HG03432 (cell line): ENCODE results near the gene CDH2.

ENCODE experiments used
- ATAC-seq: cut with Tn5 transposase; IDR thresholded peaks from one replicate; pipeline ENCODE4 v1.9.1; 2021; ENCODE audit warnings: mild to moderate bottlenecking, moderate library complexity; ENCODE audit not compliant: unreplicated experiment

CDH2 gene

GRCh38 chr18:28171837-28172236 is 5.1 kb downstream of the CDH2 start:
- ATAC-seq, result no peak

GRCh38 chr18:28168725-28169124 is 8.2 kb downstream of the CDH2 start:
- peak; percentile 59 for ATAC-seq

GRCh38 chr18:28167835-28168349 is 9.0 kb downstream of the CDH2 start:
- ATAC-seq, result no peak

DNA sequence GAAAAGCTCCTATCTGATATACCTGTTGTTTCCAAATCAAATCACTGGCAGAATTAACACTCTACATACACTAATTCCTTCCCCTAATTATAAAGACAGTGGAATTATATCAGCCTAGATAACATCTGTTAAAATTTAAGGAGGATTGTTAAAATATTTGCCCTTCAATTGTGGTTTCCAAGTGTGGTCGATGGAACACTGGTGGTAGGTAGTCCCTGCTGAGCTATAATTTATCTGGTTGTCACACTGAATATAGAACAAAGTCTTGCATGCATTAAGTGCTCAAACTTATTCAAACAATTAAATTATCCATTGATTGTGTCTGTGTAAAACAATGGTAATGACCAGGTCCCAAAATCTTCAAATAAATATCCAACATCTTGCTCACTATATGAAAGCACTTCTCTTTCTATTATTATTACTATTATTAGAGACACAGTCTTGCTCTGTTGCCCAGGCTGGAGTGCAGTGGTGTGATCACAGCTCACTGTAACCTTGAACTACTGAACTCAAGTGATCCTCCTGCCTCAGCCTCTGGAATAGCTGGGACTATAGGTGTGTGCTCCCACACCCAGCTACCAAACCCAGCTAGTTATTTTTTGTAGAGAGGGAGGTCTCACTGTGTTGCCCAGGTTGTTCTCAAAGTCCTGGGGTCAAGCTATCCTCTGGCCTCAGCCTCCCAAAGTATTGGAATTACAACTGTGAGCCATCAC is 12.0 kb downstream of the CDH2 start:
- ATAC-seq, result no peak

- ATAC-seq, result no peak
Observed at GRCh38 chr18:28163201-28163775, 13.6 kb downstream of the CDH2 start.

DNA sequence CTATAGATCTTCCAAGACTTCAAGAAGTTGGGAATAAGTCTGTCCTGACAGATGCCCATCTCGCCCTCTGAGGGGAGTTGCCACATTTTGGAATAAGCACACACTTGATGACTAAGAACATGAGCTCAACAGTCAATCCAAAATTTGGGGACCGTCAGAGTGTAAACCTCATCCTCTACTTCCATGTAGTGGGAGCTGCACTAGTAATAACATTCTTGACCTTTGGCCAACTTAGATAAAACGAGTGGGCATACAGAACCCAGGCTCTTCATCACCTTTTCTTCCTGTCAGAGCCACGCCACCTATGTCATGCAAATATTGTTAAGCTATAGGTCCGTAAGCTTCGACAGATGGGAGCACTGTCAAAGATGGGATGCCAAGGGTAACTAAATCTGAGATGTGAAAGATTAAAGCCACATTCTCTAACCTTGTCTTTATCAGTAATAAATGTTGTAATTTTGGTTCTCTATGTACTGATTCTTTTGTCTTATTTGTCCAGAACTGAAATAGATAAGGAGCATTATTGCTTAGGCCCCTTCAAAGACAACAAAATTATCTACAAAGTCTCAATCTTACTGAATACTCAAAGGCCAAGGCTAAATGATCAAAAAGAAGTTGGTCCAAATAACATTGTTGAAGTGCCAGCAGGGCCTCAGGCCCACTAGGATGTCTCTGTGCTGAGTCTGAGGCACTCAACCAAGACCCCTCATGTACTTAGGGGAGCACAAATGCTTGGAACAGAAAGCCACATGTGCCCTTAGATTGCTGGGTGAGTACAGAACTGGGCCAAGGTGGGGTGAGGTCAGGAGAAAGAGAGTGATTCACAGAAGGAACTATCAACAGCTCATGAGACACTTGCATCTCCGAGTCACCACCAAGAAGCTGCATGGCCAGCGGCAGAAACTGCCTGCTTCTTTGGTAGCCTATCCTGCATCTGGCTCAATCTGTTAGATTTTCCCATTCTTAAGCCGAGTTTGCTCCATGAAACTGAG is 15.0 kb downstream of the CDH2 start:
- ATAC-seq, result no peak

DNA sequence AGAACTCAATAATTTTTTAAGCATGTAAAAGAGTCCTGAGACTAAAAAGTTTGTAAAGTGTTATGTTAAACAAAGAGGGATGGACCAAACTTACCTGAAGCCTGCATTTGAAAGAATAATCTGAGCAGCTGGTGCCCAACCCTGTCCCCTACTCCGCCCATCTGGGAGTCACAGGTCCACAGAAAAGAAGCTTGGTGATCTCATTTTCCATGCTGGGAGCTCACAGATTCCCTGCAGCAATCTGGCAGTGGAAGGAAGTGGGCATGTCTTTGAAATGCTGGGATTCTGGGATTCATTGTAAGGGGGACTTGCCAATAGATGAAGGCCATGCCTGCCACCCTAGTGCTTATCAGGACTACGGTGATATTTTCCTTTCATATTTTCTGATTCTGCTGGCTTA is 17.9 kb downstream of the CDH2 start:
- ATAC-seq, result no peak

DNA sequence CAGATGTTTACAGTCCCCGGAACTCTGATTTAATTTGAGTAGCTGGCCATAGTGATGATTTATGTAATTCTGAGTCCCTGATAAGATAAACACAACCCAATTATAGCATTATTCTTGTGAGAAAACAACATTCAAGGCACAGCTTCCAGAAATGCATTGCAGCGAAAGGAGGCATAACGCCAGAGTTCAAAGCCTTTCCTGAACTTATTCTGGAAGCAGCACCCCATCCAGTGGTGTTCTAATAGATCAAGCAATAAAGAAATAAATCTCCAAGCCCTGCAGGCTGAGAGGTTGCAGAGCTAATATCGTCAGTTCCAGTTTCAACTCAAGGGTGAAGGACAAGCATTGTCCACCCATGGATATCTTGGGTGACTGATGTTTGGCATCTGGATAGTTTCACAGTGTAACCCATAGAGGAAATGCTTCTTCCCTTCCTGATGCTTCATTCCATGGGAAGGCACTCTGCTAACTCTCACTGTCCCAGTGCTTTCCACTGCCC is 18.8 kb downstream of the CDH2 start:
- ATAC-seq, result no peak

- no peak for ATAC-seq
Observed at GRCh38 chr18:28153485-28154065, 23.4 kb downstream of the CDH2 start.

GRCh38 chr18:28152754-28153153 is 24.2 kb downstream of the CDH2 start:
- no peak for ATAC-seq

GRCh38 chr18:28152354-28152753 is 24.6 kb downstream of the CDH2 start:
- ATAC-seq, result no peak

- ATAC-seq, result no peak
Observed at GRCh38 chr18:28151434-28151833, 25.5 kb downstream of the CDH2 start.

- no peak for ATAC-seq
Observed at GRCh38 chr18:28150925-28151324, 26.0 kb downstream of the CDH2 start.

DNA sequence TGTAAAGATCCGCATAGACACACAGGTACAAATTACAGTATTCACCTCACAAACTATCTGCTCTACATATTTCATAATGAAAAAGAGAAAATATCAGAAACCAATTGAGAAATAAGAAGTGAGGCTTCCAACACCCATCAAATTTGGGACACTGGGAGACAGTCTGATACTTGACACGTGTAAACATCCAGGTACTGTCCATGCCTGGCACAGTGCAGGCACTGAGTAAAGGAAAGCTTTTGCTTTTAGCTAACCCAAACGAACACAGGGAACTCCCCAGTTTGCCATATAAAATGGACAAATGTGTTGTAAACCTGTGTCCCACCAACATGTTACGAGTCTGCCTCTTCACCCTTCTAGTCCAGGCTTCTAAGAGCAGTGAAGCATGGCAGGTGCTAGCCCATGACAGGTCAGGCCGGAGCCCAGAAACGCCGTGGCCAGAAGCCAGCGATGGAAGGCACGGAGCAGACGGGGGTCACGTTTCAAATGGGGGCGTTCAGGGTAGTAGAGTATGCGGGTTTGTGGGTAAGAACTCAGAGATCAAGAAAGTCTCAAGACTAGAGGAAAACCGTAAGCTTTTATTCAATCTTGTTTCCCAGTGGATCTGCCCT is 27.0 kb downstream of the CDH2 start:
- ATAC-seq, result no peak

- ATAC-seq, result no peak
Observed at GRCh38 chr18:28147674-28148171, 29.2 kb downstream of the CDH2 start.

DNA sequence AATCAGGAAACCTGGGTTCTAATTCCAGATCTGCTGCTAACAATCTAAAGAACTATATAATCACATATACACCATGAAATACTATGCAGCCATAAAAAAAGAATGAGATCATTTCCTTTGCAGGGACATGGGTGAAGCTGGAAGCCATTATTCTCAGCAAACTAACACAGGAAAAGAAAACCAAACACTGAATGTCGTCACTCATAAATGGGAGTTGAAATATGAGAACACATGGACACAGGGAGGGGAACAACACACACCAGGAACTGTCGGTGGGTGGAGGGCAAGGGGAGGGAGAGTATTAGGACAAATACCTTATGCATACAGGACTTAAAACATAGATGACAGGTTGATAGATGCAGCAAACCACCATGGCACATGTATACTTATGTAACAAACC is 33.2 kb downstream of the CDH2 start:
- no peak for ATAC-seq

GRCh38 chr18:28138816-28139215 is 38.1 kb downstream of the CDH2 start:
- no peak for ATAC-seq

GRCh38 chr18:28136071-28136470 is 40.9 kb downstream of the CDH2 start:
- ATAC-seq, result no peak

- no peak for ATAC-seq
Observed at GRCh38 chr18:28134774-28135173, 42.2 kb downstream of the CDH2 start.

DNA sequence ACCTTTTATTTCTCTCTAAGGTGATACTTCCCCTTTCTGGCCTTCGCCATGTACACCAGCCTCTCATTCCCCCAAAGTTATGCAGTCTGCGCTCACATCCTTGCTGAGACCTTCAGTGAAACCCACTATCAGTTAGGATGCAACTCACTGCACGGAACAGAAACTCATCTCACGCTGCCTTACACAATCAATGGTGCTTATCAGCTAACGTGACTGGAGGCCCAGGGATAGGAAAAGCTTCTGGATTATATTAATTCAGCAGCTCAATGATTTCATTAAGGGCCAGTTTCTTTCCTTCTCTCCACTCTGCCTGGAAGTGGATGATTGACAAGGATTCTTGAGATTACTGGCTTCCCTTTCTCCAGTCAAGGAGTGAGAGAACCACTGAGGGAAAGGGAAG is 44.8 kb downstream of the CDH2 start:
- ATAC-seq, result no peak
